Measurements from ENCODE around the gene LTC4S.

GRCh38 chr5:179749857-179750508 is 43.8 kb upstream of the LTC4S start:
- TF ChIP-seq USF2 (IDR thresholded peaks at IDR 0.05) (no peak), CHD4 (IDR thresholded peaks at IDR 0.05; ENCODE audit: borderline replicate concordance) (no peak), CTCF (IDR thresholded peaks at IDR 0.05) (no peak)
